Measurements from ENCODE around the gene MEGF6.

The MEGF6 gene

GRCh38 chr1:3500265-3500835 lies 111.0 kb downstream of the MEGF6 start:
- DNase-seq: no peak

GRCh38 chr1:3499611-3500010 lies 111.7 kb downstream of the MEGF6 start:
- DNase-seq: no peak

GRCh38 chr1:3498986-3499385 lies 112.3 kb downstream of the MEGF6 start:
- no peak for DNase-seq

GRCh38 chr1:3498246-3498930 lies 112.9 kb downstream of the MEGF6 start:
- no peak for DNase-seq

- no peak for DNase-seq
Observed at GRCh38 chr1:3497521-3497920, 113.8 kb downstream of the MEGF6 start.

GRCh38 chr1:3496916-3497315 lies 114.4 kb downstream of the MEGF6 start:
- DNase-seq: no peak

GRCh38 chr1:3495776-3496745 lies 115.2 kb downstream of the MEGF6 start:
- no peak for DNase-seq

GRCh38 chr1:3494321-3495308 lies 116.7 kb downstream of the MEGF6 start:
- DNase-seq: no peak

GRCh38 chr1:3492545-3493246 lies 118.6 kb downstream of the MEGF6 start:
- no peak for DNase-seq

GRCh38 chr1:3491291-3492246 lies 119.7 kb downstream of the MEGF6 start:
- DNase-seq: peak; percentile 91

- DNase-seq: no peak
Observed at GRCh38 chr1:3490046-3490745, 121.1 kb downstream of the MEGF6 start.

GRCh38 chr1:3488432-3488831 lies 122.9 kb downstream of the MEGF6 start:
- no peak for DNase-seq

- DNase-seq: no peak
Observed at GRCh38 chr1:3485016-3485415, 126.3 kb downstream of the MEGF6 start.

GRCh38 chr1:3483801-3484444 lies 127.4 kb downstream of the MEGF6 start:
- peak; percentile 54 for DNase-seq

GRCh38 chr1:3483380-3483779 lies 127.9 kb downstream of the MEGF6 start:
- DNase-seq: no peak

- DNase-seq: no peak
Observed at GRCh38 chr1:3482378-3482849, 128.9 kb downstream of the MEGF6 start.

GRCh38 chr1:3481836-3482375 lies 129.4 kb downstream of the MEGF6 start:
- no peak for DNase-seq

GRCh38 chr1:3481046-3481445 lies 130.3 kb downstream of the MEGF6 start:
- DNase-seq: no peak

- DNase-seq: no peak
Observed at GRCh38 chr1:3480369-3480719, 131.0 kb downstream of the MEGF6 start.

All from activated CD4-positive, CD25-positive, alpha-beta regulatory T cell treated with anti-CD3 and anti-CD28 coated beads, Interleukin-2, amount 50 U/mL, for 72 hours (primary cell).